ENCODE measurements around the gene PPM1H. TPM values are rescaled to one million over a fixed set of nuclear protein-coding genes. Genes with fewer than 3 reads are reported as not detected.
"Not testable (repeated sequence)": the region's sequence is repeated elsewhere in the genome, so short reads cannot be mapped to it uniquely, and the experiment has no call there.

The PPM1H gene
- polyA plus RNA-seq, 1 donor, result 29.5 TPM

DNA sequence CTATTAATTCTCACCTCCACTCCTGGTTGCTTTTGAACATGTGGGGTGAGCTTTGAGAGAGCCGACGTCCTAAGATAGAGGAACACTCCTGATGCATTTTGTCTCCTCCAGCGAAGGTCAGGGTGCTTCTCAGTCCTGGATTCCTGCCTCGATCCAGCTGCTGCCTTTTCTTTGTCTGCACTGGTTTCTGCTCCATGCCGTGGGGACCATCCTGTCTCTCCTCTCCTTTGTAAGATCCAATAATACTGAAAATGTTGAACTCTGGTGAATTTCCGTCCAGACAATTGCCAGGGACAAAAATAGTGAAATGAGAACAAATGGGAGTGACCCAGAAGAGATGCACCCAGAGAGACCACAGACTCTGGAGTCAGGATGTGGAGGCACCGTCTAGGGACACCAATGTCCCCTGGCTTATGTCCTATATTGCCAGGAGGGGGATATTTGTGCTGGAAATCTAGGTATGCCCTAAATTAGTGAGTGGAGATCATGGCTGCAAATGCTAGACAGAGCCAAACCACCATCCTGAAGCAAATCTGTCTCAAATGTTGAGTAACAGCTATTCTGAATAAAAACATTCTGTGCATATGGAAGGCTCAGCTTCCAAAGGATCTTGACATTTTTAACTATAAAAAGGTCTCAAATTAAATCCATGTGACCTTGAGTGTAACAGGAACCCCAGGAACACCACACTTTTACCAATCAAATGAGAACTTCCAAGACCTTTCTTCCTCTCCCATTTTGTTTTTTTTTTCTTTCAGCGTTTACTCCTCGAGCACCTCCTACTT lies 170.9 kb downstream of the PPM1H start:
- no peak for DNase-seq

DNA sequence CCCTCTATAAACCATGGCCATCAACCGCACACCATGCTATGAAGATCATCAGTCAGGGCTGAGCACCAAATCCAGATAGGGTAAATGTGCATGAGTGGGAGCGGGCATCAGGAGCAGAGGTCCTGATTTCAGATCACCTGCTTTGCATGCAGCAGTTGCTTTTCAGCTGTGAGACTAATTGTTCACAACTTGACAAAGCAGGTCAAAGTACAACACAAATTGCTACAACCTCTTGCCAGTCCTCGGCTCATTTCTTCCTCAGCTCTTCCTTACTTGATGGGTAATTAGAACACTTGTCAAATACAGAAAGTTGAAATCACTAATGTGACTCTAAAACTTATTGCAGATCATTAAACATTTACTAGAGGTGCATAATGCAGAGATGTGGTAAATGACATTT lies 171.6 kb downstream of the PPM1H start:
- DNase-seq, result no peak

DNA sequence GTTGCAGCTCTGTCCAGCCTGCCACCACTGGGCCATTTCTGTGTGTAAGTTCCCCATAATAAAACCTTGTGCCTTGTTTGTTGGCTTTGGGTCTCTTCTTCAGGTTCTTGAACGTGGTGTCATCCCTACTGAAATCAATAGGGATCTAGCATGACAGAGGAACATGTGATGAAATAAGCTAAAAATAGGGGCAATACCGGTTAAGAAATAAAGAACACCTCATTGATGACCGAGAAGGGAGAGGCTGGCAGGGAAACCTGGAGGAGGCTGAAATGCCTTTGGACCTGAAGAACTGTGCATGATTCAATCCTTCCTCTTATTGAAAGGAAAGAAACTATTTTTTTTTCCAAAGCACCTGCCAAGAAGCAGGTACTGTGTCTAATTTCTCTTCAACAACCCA lies 172.3 kb downstream of the PPM1H start:
- no peak for DNase-seq

- DNase-seq, result no peak
Observed at GRCh38 chr12:62761658-62762057, 173.3 kb downstream of the PPM1H start.

GRCh38 chr12:62760779-62761178 lies 174.2 kb downstream of the PPM1H start:
- DNase-seq, result no peak

- DNase-seq, result not testable (repeated sequence)
Observed at GRCh38 chr12:62760341-62760740, 174.6 kb downstream of the PPM1H start.

DNA sequence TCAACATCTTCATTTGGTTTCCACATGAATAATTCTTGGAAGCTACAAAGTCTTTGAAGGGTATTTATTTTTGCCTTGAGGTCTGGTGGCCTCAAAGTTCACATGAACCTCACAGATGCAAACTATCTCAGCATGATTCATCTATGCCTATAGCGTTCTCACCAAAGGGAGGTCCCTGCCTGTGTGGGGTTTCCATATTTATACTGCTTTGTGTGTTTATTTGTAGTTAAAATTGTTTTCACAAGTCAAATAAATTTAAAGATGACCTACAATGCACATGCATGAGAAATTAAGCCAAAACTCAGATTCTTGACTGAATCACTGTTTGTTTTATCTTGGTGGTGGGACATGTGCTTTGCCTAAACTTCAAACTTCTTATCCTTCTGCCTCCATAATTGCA lies 176.7 kb downstream of the PPM1H start:
- no peak for DNase-seq

DNA sequence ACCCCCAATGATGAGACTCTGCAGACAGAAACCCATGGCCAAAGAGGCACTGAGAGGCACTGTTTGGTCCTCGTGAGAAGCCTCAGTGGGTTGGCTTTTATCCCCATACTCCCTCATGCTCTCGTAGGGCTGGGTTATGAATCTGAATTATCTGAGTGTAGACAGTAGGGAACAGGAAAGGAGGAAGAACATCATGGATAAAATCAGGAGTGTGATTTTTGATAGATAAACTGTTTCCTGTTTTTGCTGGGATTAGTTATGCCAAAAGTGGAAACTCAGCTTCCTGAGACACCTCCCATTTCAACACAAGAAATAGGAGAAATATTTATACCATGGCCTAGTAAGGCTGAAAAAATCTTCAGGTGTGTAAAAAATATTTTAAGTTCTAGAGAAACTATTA lies 177.9 kb downstream of the PPM1H start:
- no peak for DNase-seq

GRCh38 chr12:62754706-62755105 lies 180.2 kb downstream of the PPM1H start:
- DNase-seq, result no peak

- DNase-seq, result no peak
Observed at GRCh38 chr12:62751810-62752155, 183.2 kb downstream of the PPM1H start.

DNA sequence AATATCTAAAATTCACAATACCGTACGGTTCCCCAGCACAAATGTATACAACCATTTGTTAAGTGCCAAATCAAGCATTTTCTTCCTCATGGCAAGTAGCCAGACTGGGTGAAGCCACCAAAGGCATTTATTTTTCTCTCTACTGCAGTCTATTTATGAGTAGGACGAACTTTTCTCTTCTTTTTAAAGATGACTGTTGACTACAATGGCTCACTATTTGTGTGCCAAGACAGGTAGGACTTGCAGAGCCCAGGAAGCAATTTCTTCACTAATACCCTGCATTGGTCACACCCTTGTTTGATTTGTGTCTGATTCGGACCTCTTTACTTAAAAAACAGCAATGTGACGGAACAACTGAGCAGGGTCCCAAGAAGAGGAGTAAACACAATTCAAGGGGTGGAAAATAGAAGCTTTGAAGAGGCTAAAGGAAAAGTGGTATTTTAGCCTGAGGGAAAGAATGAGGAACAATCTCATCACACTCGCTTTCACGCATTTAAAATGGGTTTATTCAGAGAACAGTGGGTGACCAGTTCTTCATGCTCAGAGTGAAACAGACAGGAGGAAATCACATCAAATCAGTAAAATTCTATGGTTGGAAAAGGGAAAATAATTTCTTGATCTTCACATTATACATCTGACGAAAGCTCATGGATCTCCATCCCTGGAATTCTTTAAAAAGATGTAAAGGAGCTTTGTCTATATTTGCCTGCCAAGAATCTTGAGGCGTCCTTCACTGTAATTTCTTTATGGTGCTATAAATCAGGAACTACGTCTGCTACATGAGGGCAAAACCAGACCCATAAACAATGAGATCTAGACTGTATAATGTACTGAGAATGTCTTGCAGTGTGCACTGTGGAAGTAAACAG lies 183.8 kb downstream of the PPM1H start:
- no peak for DNase-seq

DNA sequence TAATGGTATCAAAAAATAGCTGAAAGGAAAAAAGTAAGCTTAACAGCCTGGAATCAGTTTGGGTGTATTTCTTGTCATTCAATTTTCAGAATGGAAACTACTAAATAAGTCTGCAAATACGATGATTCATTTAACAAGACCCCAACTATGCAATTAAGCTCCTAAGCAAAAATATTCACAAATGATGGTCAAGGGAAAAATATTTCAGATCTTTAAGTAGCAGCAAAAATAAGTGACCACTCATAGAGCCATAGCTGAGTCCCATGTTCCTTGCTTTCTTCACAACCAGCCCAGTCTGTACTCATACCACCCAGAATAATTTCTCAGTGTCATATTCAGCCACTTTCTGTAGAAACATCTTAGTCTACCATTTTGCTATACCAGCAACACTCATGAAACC lies 185.4 kb downstream of the PPM1H start:
- no peak for DNase-seq

GRCh38 chr12:62748941-62749468 lies 185.9 kb downstream of the PPM1H start:
- DNase-seq, result no peak

DNA sequence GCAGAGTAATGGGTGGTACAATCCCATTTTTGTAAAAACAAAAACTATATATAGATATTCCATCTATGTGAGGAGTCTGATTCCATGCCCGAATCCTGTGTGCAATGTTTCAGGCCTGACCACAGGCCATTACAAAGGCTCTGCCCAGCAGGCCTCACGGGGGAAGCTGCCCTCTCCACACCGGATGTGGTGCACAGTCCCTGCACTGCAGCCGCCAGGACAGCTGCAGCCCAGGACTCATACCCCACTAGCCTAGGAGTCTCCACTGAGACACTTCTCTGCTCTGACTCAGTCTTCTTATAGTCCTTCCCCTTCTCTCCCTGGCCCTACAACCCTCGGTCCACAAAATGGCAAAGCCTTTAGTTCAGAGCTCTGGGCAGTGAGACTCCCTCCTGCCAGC lies 190.4 kb downstream of the PPM1H start:
- DNase-seq, result no peak

GRCh38 chr12:62739266-62740015 lies 195.5 kb downstream of the PPM1H start:
- no peak for DNase-seq

- no peak for DNase-seq
Observed at GRCh38 chr12:62738616-62739015, 196.3 kb downstream of the PPM1H start.

DNA sequence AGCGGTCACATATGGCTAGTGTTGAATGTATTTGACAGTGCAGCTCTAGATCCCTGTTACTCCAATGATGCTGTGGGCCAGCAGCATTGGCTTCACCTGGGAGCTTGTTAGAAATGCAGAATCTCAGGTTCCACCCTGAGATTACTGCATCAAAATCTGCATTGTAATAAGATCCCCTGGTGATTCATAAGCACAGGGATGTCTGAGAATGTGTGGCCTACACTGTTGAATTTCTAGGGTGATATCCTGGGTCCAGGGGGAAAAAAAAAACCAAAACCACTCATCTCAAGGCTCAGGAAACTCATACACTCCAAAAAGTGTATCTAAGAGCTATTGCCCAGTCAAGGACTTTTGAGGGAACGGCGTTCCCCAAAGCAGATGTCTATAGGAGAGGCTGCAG lies 196.8 kb downstream of the PPM1H start:
- no peak for DNase-seq

- no peak for DNase-seq
Observed at GRCh38 chr12:62737615-62738014, 197.3 kb downstream of the PPM1H start.

GRCh38 chr12:62737188-62737587 lies 197.8 kb downstream of the PPM1H start:
- no peak for DNase-seq

- no peak for DNase-seq
Observed at GRCh38 chr12:62736596-62736995, 198.4 kb downstream of the PPM1H start.

DNA sequence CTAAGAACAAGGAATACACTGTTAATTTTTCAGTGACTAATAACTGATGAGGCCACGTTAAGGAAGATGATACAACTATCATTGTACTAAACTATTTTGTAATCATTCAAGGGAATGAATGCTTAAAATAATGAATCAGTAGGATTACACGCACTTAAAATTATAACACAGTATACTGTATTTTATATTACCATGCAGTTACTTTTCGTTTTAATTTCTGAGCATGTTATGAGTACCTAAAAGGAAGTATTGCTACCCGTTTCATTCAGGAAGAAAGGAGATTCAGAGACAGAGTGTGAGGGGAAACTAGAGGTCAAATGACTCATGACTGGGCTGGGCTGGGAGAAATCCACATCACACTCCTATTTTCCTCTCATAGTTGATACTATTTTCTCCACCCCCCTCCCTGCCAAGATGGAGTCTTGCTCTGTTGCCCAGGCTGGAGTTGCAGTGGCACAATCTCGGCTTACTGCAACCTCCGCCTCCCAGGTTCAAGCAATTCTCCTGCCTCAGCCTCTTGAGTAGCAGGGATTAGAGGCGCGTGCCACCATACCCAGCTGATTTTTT lies 202.0 kb downstream of the PPM1H start:
- DNase-seq, result no peak
